GM23338 (cell line): ENCODE data around the gene VPS39. TPM values are rescaled to one million over a fixed set of nuclear protein-coding genes. Genes with fewer than 3 reads are reported as not detected.

ENCODE experiments used
- ATAC-seq: fragments of 200-7000 bp; cut with Tn5 transposase; 3 replicates; pipeline ENCODE4 v1.9.1; 2020
- DNase-seq: peaks from one replicate; pipeline ENCODE4 v3.0.0-alpha.2; 2015; ENCODE audit warnings: low spot score
- H2AFZ ChIP-seq: fragments of 200-600 bp; sonication (generic); 2 replicates; pipeline ENCODE4 v1.8.0; 2016; ENCODE audit warnings: antibody characterized with exemption, mild to moderate bottlenecking, moderate library complexity
- H3F3A ChIP-seq: fragments of 200-600 bp; sonication (generic); replicated peaks from 2 replicates; pipeline ENCODE4 v1.8.0; 2017; ENCODE audit warnings: antibody characterized with exemption, mixed run types, low read depth
- H3K27ac ChIP-seq: fragments of 200-600 bp; sonication (generic); 2 replicates; pipeline ENCODE4 v1.6.1; 2016; ENCODE audit warnings: low read depth
- H3K27me3 ChIP-seq: fragments of 200-600 bp; sonication (generic); 2 replicates; pipeline ENCODE4 v1.8.0; 2016; ENCODE audit warnings: mild to moderate bottlenecking, mixed run types, moderate library complexity; ENCODE audit not compliant: insufficient read depth
- H3K36me3 ChIP-seq: fragments of 200-600 bp; sonication (generic); 2 replicates; pipeline ENCODE4 v1.8.0; 2016; ENCODE audit warnings: mild to moderate bottlenecking; ENCODE audit not compliant: insufficient read depth
- H3K4me1 ChIP-seq: fragments of 200-600 bp; sonication (generic); 2 replicates; pipeline ENCODE4 v1.8.0; 2016; ENCODE audit warnings: mild to moderate bottlenecking, moderate library complexity; ENCODE audit not compliant: insufficient read depth
- H3K4me2 ChIP-seq: fragments of 200-600 bp; sonication (generic); 2 replicates; pipeline ENCODE4 v1.7.1; 2017; ENCODE audit warnings: mixed run types
- H3K4me3 ChIP-seq: fragments of 200-600 bp; sonication (generic); 2 replicates; pipeline ENCODE4 v1.6.1; 2016; ENCODE audit warnings: mixed run types
- H3K79me2 ChIP-seq: fragments of 200-600 bp; sonication (generic); replicated peaks from 2 replicates; pipeline ENCODE4 v1.8.0; 2017; ENCODE audit warnings: mild to moderate bottlenecking; ENCODE audit not compliant: insufficient read depth
- H3K9me2 ChIP-seq: fragments of 200-600 bp; sonication (generic); 2 replicates; pipeline ENCODE4 v1.8.0; 2017; ENCODE audit not compliant: insufficient read depth
- H4K20me1 ChIP-seq: fragments of 200-600 bp; sonication (generic); replicated peaks from 2 replicates; pipeline ENCODE4 v1.8.0; 2017; ENCODE audit warnings: mild to moderate bottlenecking; ENCODE audit not compliant: insufficient read depth
- H3K27ac Mint-ChIP-seq: 2 replicates; pipeline ENCODE4 v1.8.0; 2020; ENCODE audit warnings: inconsistent platforms, mild to moderate bottlenecking, moderate library complexity, mixed read lengths
- H3K27me3 Mint-ChIP-seq: 3 replicates; pipeline ENCODE4 v1.8.0; 2022; ENCODE audit warnings: low read depth, mild to moderate bottlenecking, moderate library complexity, mixed read lengths, inconsistent platforms; ENCODE audit not compliant: insufficient read depth, poor library complexity
- H3K36me3 Mint-ChIP-seq: 3 replicates; pipeline ENCODE4 v1.8.0; 2021; ENCODE audit warnings: low read depth, mild to moderate bottlenecking, inconsistent platforms, moderate library complexity, mixed read lengths
- H3K4me1 Mint-ChIP-seq: 3 replicates; pipeline ENCODE4 v1.8.0; 2020; ENCODE audit warnings: mild to moderate bottlenecking, inconsistent platforms, mixed read lengths
- H3K4me3 Mint-ChIP-seq: 3 replicates; pipeline ENCODE4 v1.8.0; 2021; ENCODE audit warnings: moderate library complexity, mild to moderate bottlenecking, inconsistent platforms, mixed read lengths
- H3K9me3 Mint-ChIP-seq: 3 replicates; pipeline ENCODE4 v1.8.0; 2020; ENCODE audit warnings: moderate library complexity, mild to moderate bottlenecking, inconsistent platforms, mixed read lengths
- CREB1 ChIP-seq: fragments of 250-450 bp; sonication (Bioruptor Pico); IDR thresholded peaks from 2 replicates; pipeline ENCODE4 v1.5.0; 2020; ENCODE audit warnings: low read depth, mild to moderate bottlenecking, moderate library complexity
- CTCF ChIP-seq, 2 experiments: fragments of 200-600 bp in 1 of 2; sonication (generic) in 1 of 2; conservative IDR thresholded peaks; 2 replicates each; pipeline versions ENCODE4 v1.5.1 to v1.6.1; 2016 to 2017; ENCODE audit warnings: antibody characterized with exemption in 2 of 2, low read depth in 2 of 2, mild to moderate bottlenecking in 2 of 2, moderate library complexity in 1 of 2
- ETS1 ChIP-seq: IDR thresholded peaks from 2 replicates; pipeline ENCODE4 v1.6.1; 2016; ENCODE audit warnings: antibody characterized with exemption
- EZH2 ChIP-seq: fragments of 200-600 bp; sonication (generic); IDR thresholded peaks from one replicate; pipeline ENCODE4 v1.8.0; 2017; ENCODE audit warnings: antibody characterized with exemption, mild to moderate bottlenecking, low read depth; ENCODE audit not compliant: unreplicated experiment
- EZH2phosphoT487 ChIP-seq: fragments of 200-600 bp; sonication (generic); IDR thresholded peaks from one replicate; pipeline ENCODE4 v1.8.1; 2018; ENCODE audit warnings: antibody characterized with exemption; ENCODE audit not compliant: unreplicated experiment
- JUNB ChIP-seq: IDR thresholded peaks from one replicate; pipeline ENCODE4 v1.6.1; 2016; ENCODE audit warnings: antibody characterized with exemption; ENCODE audit not compliant: unreplicated experiment
- NANOG ChIP-seq: IDR thresholded peaks from 2 replicates; pipeline ENCODE4 v1.6.1; 2016; ENCODE audit warnings: antibody characterized with exemption, borderline replicate concordance
- POLR2AphosphoS5 ChIP-seq: IDR thresholded peaks from 2 replicates; pipeline ENCODE4 v1.6.1; 2016; ENCODE audit warnings: antibody characterized with exemption, low read depth
- REST ChIP-seq: IDR thresholded peaks from one replicate; pipeline ENCODE4 v1.6.1; 2018; ENCODE audit warnings: antibody characterized with exemption; ENCODE audit not compliant: unreplicated experiment
- ZNF114 ChIP-seq: fragments of 250-450 bp; sonication (Bioruptor Pico); IDR thresholded peaks from 2 replicates; pipeline ENCODE4 v1.5.0; 2020; ENCODE audit warnings: mild to moderate bottlenecking, moderate library complexity
- ZNF331 ChIP-seq: fragments of 250-450 bp; sonication (Bioruptor Pico); IDR thresholded peaks from 2 replicates; pipeline ENCODE4 v1.5.0; 2020; ENCODE audit warnings: low read depth, mild to moderate bottlenecking, moderate library complexity
- polyA plus RNA-seq: library from polyadenylated mRNA; unstranded; fragments of >200 nt; fragmentation: Nextera tagmentation; extraction: Ambion mirVana; gene quantifications from 2 replicates; pipeline ENCODE4 v1.2.1, GENCODE V29; 2016
- total RNA-seq: library from RNA; depleted of rRNA; stranded (reverse); fragments of >200 nt; shearing (Covaris generic); gene quantifications from 2 replicates; pipeline ENCODE4 v1.2.3, GENCODE V29; 2014
- TF ChIP-seq, protein P1 (sequence below): fragments of 250-450 bp; sonication (Bioruptor Pico); IDR thresholded peaks from 2 replicates; pipeline ENCODE4 v1.5.0; 2020; ENCODE audit warnings: mild to moderate bottlenecking, moderate library complexity

VPS39 gene
- total and polyA plus RNA-seq, 2 experiments from 2014 or later, result 14.9 to 45.1 TPM

DNA sequence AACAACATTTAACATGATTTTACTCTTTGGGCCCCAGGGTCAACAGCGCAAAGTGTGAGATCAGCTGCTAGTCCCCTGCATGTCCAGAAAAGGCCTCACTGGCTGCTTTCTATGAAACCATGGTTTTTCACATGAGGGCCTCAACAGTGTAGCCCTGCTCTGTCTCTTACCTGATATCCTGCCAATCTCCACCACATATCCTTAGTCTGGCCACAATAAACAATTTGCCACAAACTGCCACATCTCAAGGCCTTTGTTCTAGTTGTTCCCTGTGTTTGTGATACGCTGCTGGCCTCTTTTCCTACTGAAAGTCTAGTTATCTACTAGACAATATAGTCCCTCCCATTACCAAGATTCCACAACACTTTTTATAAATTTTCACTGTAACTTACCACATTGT is 17.7 kb downstream of the VPS39 start (continued):
- no peak for TF ChIP-seq EZH2phosphoT487
- no peak for TF ChIP-seq ZNF331 (CRISPR knock-in tag)
- no peak for TF ChIP-seq ETS1
- no peak for TF ChIP-seq NANOG
- no peak for TF ChIP-seq CREB1 (CRISPR knock-in tag)

GRCh38 chr15:42185801-42186200 is 22.3 kb downstream of the VPS39 start:
- no peak overlapping the region for H3K27ac Mint-ChIP-seq
- Histone ChIP-seq H3K27me3 (no peaks in the 10 kb centered on the region), H3K4me1 (no peaks in the 10 kb centered on the region), H3K36me3 (peaks cover 26% of the 10 kb centered on the region; the same call in 1 of the 2 replicates), H3F3A (no peaks in the 10 kb centered on the region), H3K79me2 (no peaks in the 10 kb centered on the region), H3K4me2 (no peak overlapping the region), H3K27ac (no peak overlapping the region), H2AFZ (no peak overlapping the region), H4K20me1 (no peaks in the 10 kb centered on the region), H3K9me2 (no peaks in the 10 kb centered on the region), H3K4me3 (no peak overlapping the region)
- H3K4me1 Mint-ChIP-seq, result no peaks in the 10 kb centered on the region
- ATAC-seq (no peak), DNase-seq (no peak)
- no peaks in the 10 kb centered on the region for H3K9me3 Mint-ChIP-seq
- peaks cover 49% of the 10 kb centered on the region for H3K36me3 Mint-ChIP-seq
- H3K27me3 Mint-ChIP-seq, result no peaks in the 10 kb centered on the region
- H3K4me3 Mint-ChIP-seq, result no peak overlapping the region
- no peak for TF ChIP-seq ETS1
- no peak for TF ChIP-seq NANOG
- no peak for TF ChIP-seq CREB1 (CRISPR knock-in tag)
- TF ChIP-seq CTCF (conservative IDR thresholded peaks at IDR 0.05; ENCODE audit: low read depth in 2 of 2), result no peak
- no peak for TF ChIP-seq EZH2phosphoT487
- no peak for TF ChIP-seq JUNB
- TF ChIP-seq REST, result no peak
- TF ChIP-seq, protein P1, sequence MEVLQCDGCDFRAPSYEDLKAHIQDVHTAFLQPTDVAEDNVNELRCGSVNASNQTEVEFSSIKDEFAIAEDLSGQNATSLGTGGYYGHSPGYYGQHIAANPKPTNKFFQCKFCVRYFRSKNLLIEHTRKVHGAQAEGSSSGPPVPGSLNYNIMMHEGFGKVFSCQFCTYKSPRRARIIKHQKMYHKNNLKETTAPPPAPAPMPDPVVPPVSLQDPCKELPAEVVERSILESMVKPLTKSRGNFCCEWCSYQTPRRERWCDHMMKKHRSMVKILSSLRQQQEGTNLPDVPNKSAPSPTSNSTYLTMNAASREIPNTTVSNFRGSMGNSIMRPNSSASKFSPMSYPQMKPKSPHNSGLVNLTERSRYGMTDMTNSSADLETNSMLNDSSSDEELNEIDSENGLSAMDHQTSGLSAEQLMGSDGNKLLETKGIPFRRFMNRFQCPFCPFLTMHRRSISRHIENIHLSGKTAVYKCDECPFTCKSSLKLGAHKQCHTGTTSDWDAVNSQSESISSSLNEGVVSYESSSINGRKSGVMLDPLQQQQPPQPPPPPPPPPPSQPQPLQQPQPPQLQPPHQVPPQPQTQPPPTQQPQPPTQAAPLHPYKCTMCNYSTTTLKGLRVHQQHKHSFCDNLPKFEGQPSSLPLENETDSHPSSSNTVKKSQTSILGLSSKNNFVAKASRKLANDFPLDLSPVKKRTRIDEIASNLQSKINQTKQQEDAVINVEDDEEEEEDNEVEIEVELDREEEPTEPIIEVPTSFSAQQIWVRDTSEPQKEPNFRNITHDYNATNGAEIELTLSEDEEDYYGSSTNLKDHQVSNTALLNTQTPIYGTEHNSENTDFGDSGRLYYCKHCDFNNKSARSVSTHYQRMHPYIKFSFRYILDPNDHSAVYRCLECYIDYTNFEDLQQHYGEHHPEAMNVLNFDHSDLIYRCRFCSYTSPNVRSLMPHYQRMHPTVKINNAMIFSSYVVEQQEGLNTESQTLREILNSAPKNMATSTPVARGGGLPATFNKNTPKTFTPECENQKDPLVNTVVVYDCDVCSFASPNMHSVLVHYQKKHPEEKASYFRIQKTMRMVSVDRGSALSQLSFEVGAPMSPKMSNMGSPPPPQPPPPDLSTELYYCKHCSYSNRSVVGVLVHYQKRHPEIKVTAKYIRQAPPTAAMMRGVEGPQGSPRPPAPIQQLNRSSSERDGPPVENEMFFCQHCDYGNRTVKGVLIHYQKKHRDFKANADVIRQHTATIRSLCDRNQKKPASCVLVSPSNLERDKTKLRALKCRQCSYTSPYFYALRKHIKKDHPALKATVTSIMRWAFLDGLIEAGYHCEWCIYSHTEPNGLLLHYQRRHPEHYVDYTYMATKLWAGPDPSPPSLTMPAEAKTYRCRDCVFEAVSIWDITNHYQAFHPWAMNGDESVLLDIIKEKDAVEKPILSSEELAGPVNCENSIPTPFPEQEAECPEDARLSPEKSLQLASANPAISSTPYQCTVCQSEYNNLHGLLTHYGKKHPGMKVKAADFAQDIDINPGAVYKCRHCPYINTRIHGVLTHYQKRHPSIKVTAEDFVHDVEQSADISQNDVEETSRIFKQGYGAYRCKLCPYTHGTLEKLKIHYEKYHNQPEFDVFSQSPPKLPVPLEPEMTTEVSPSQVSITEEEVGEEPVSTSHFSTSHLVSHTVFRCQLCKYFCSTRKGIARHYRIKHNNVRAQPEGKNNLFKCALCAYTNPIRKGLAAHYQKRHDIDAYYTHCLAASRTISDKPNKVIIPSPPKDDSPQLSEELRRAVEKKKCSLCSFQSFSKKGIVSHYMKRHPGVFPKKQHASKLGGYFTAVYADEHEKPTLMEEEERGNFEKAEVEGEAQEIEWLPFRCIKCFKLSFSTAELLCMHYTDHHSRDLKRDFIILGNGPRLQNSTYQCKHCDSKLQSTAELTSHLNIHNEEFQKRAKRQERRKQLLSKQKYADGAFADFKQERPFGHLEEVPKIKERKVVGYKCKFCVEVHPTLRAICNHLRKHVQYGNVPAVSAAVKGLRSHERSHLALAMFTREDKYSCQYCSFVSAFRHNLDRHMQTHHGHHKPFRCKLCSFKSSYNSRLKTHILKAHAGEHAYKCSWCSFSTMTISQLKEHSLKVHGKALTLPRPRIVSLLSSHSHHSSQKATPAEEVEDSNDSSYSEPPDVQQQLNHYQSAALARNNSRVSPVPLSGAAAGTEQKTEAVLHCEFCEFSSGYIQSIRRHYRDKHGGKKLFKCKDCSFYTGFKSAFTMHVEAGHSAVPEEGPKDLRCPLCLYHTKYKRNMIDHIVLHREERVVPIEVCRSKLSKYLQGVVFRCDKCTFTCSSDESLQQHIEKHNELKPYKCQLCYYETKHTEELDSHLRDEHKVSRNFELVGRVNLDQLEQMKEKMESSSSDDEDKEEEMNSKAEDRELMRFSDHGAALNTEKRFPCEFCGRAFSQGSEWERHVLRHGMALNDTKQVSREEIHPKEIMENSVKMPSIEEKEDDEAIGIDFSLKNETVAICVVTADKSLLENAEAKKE, result no peak
- no peak for TF ChIP-seq EZH2
- TF ChIP-seq POLR2AphosphoS5, result no peak
- no peak for TF ChIP-seq ZNF114 (CRISPR knock-in tag)
